ENCODE data around the gene ABCD1. TPM values are rescaled to one million over a fixed set of nuclear protein-coding genes. Genes with fewer than 3 reads are reported as not detected.
A peak's percentile ranks its signal among the peaks of the same experiment; 100 is the strongest.

Gene ABCD1
- total and polyA plus RNA-seq, 9 of the 15 experiments (the other 6 are each of a cell fraction or from before 2014, with no cell fraction given), result 0.07 to 6.9 (median 2.2) TPM

- no peak for TF ChIP-seq CUX1 (CRISPR knock-in tag; IDR thresholded peaks at IDR 0.05)
- TF ChIP-seq ZNF311 (CRISPR knock-in tag; IDR thresholded peaks at IDR 0.05), result no peak
- TF ChIP-seq POLR2G (IDR thresholded peaks at IDR 0.05; ENCODE audit: low read depth, low read length), result peak; percentile 60
- no peak for TF ChIP-seq CHD4 (IDR thresholded peaks at IDR 0.05; ENCODE audit: insufficient read depth, insufficient replicate concordance, low read depth, low read length, poor library complexity, severe bottlenecking)
- peak; percentile 18 for TF ChIP-seq CCNT2 (IDR thresholded peaks at IDR 0.05; ENCODE audit: borderline replicate concordance, extremely low read depth, insufficient read length, low read depth, low read length)
- TF ChIP-seq, protein P1, sequence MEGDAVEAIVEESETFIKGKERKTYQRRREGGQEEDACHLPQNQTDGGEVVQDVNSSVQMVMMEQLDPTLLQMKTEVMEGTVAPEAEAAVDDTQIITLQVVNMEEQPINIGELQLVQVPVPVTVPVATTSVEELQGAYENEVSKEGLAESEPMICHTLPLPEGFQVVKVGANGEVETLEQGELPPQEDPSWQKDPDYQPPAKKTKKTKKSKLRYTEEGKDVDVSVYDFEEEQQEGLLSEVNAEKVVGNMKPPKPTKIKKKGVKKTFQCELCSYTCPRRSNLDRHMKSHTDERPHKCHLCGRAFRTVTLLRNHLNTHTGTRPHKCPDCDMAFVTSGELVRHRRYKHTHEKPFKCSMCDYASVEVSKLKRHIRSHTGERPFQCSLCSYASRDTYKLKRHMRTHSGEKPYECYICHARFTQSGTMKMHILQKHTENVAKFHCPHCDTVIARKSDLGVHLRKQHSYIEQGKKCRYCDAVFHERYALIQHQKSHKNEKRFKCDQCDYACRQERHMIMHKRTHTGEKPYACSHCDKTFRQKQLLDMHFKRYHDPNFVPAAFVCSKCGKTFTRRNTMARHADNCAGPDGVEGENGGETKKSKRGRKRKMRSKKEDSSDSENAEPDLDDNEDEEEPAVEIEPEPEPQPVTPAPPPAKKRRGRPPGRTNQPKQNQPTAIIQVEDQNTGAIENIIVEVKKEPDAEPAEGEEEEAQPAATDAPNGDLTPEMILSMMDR (IDR thresholded peaks at IDR 0.05 in 2 of 3, conservative IDR thresholded peaks at IDR 0.05 in 1 of 3; ENCODE audit: insufficient read depth in 2 of 3, low read depth in 1 of 3, low read length in 3 of 3), result no peak
- no peak for TF ChIP-seq ZNF134 (CRISPR knock-in tag; conservative IDR thresholded peaks at IDR 0.05)
- TF ChIP-seq RBFOX2 (IDR thresholded peaks at IDR 0.05; ENCODE audit: low read depth, low read length), result peak; percentile 36
- no peak for TF ChIP-seq SMAD4 (CRISPR knock-in tag; conservative IDR thresholded peaks at IDR 0.05)
- 0 out of 2 replicates have a peak, but pooled peaks have one; percentile 28 for TF ChIP-seq POLR2A (conservative IDR thresholded peaks at IDR 0.05)
- TF ChIP-seq ZNF79 (CRISPR knock-in tag; IDR thresholded peaks at IDR 0.05; ENCODE audit: low read depth), result no peak
- TF ChIP-seq, protein P2, sequence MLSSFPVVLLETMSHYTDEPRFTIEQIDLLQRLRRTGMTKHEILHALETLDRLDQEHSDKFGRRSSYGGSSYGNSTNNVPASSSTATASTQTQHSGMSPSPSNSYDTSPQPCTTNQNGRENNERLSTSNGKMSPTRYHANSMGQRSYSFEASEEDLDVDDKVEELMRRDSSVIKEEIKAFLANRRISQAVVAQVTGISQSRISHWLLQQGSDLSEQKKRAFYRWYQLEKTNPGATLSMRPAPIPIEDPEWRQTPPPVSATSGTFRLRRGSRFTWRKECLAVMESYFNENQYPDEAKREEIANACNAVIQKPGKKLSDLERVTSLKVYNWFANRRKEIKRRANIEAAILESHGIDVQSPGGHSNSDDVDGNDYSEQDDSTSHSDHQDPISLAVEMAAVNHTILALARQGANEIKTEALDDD (IDR thresholded peaks at IDR 0.05), result no peak
Measured at GRCh38 chrX:153693216-153694086, 31.2 kb upstream of the ABCD1 start (continued).
